Neuronal stem cell (in vitro differentiated cells): ENCODE data around the gene LEMD2.

Experiments
- DNase-seq: peaks from one replicate; pipeline ENCODE4 v3.0.0-alpha.2; 2013; ENCODE audit warnings: low spot score
- H2AFZ ChIP-seq: one replicate; pipeline ENCODE4 v1.6.1; 2013; ENCODE audit warnings: mild to moderate bottlenecking, low read length, inconsistent platforms
- H2AK5ac ChIP-seq: 2 replicates; pipeline ENCODE4 v1.6.1; 2013; ENCODE audit warnings: low read depth, mild to moderate bottlenecking, inconsistent platforms, low read length, moderate library complexity, mixed read lengths
- H2BK120ac ChIP-seq: 2 replicates; pipeline ENCODE4 v1.6.1; 2013; ENCODE audit warnings: low read depth, mild to moderate bottlenecking, inconsistent platforms, low read length, moderate library complexity, mixed read lengths
- H2BK12ac ChIP-seq: one replicate; pipeline ENCODE4 v1.6.1; 2013; ENCODE audit warnings: low read length, inconsistent platforms
- H2BK15ac ChIP-seq: 2 replicates; pipeline ENCODE4 v1.6.1; 2013; ENCODE audit warnings: mild to moderate bottlenecking, low read length, inconsistent platforms, mixed read lengths
- H2BK5ac ChIP-seq: one replicate; pipeline ENCODE4 v1.6.1; 2013; ENCODE audit warnings: inconsistent platforms, mild to moderate bottlenecking, low read length, moderate library complexity
- H3K14ac ChIP-seq: one replicate; pipeline ENCODE4 v1.6.1; 2013; ENCODE audit warnings: low read length, inconsistent platforms
- H3K18ac ChIP-seq: 2 replicates; pipeline ENCODE4 v1.6.1; 2013; ENCODE audit warnings: low read length, inconsistent platforms
- H3K23ac ChIP-seq: 2 replicates; pipeline ENCODE4 v1.6.1; 2013; ENCODE audit warnings: low read depth, mild to moderate bottlenecking, mixed read lengths, low read length, inconsistent platforms; ENCODE audit not compliant: poor library complexity
- H3K27ac ChIP-seq: replicated peaks from 3 replicates; pipeline ENCODE4 v1.5.1; 2013; ENCODE audit warnings: low read length, inconsistent platforms
- H3K27me3 ChIP-seq, 3 experiments: 2 replicates each; pipeline ENCODE4 v1.6.1; 2013; ENCODE audit warnings: low read length in 3 of 3, mild to moderate bottlenecking in 2 of 3, inconsistent platforms in 1 of 3, low read depth in 1 of 3, mixed read lengths in 1 of 3, moderate library complexity in 1 of 3; ENCODE audit not compliant: control insufficient read depth in 3 of 3, insufficient read depth in 3 of 3
- H3K36me3 ChIP-seq, 2 donors: replicated peaks in 1 of 2; 2 replicates each; pipeline ENCODE4 v1.6.1; 2013; ENCODE audit warnings: low read length in 2 of 2; ENCODE audit not compliant: control insufficient read depth in 2 of 2, insufficient read depth in 2 of 2
- H3K4ac ChIP-seq: 2 replicates; pipeline ENCODE4 v1.6.1; 2013; ENCODE audit warnings: inconsistent platforms, mild to moderate bottlenecking, low read length, moderate library complexity
- H3K4me1 ChIP-seq, 2 donors: 1 replicate in 1 of 2; 2 replicates in 1 of 2; pipeline ENCODE4 v1.6.1; 2013; ENCODE audit warnings: low read length in 2 of 2, low read depth in 1 of 2; ENCODE audit not compliant: control insufficient read depth in 2 of 2, insufficient read depth in 1 of 2
- H3K4me2 ChIP-seq: one replicate; pipeline ENCODE4 v1.6.1; 2013; ENCODE audit warnings: mild to moderate bottlenecking, low read length, inconsistent platforms; ENCODE audit not compliant: insufficient read depth, poor library complexity, severe bottlenecking
- H3K4me3 ChIP-seq, 2 donors: 2 replicates each; pipeline ENCODE4 v1.5.1; 2013; ENCODE audit warnings: low read length in 2 of 2, mild to moderate bottlenecking in 2 of 2, inconsistent platforms in 1 of 2, moderate library complexity in 1 of 2
- H3K79me1 ChIP-seq: one replicate; pipeline ENCODE4 v1.6.1; 2013; ENCODE audit warnings: low read depth, mild to moderate bottlenecking, inconsistent platforms, low read length, moderate library complexity
- H3K9ac ChIP-seq: one replicate; pipeline ENCODE4 v1.6.1; 2013; ENCODE audit warnings: mild to moderate bottlenecking, low read depth, low read length, inconsistent platforms; ENCODE audit not compliant: poor library complexity
- H3K9me3 ChIP-seq, 2 donors: replicated peaks in 1 of 2; 2 replicates each; pipeline versions ENCODE3 to v1.6.1; 2013; ENCODE audit warnings: low read length in 2 of 2, mild to moderate bottlenecking in 2 of 2, inconsistent platforms in 1 of 2, low read depth in 1 of 2, mixed read lengths in 1 of 2, moderate library complexity in 1 of 2; ENCODE audit not compliant: control insufficient read depth in 2 of 2, insufficient read depth in 1 of 2
- H4K8ac ChIP-seq: one replicate; pipeline ENCODE4 v1.6.1; 2013; ENCODE audit warnings: low read depth, mild to moderate bottlenecking, inconsistent platforms, low read length, moderate library complexity
- H4K91ac ChIP-seq: one replicate; pipeline ENCODE4 v1.6.1; 2013; ENCODE audit warnings: low read length, low read depth, mild to moderate bottlenecking, inconsistent platforms; ENCODE audit not compliant: poor library complexity
- WGBS, 2 donors: extraction: QIAGEN DNeasy Blood & Tissue Kit; methylation state at CpG; one replicate each; pipeline ENCODE4 v1.1.7; 2013; ENCODE audit warnings: missing lambda C conversion rate in 2 of 2, mixed read lengths in 1 of 2; ENCODE audit not compliant: insufficient read length in 2 of 2, insufficient replicate concordance in 1 of 2; ENCODE audit errors: extremely low coverage in 2 of 2; 5-methylcytosine and 5-hydroxymethylcytosine counted together

LEMD2 gene

DNA sequence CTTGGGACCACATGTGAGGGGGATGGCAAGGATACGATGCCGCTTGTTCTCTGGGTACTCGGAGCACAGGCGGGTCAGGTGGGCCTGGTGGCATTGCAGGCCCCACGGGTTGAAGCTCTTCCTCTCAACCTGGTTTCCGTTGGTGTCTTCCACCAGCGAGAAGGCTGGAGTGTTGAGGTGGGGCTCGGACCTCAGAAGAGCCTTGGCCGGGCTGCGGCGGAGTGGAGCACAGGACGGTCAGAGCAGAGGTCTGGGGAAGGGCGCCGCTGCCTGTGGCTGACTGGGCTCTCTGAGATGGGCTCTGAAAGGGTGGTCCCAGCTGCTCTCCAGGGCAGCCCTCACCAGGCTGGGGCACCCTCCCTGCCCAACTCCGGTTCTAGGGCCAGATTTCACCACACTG lies 62.2 kb downstream of the LEMD2 start:
- peak overlapping the region; percentile 33 for H2AK5ac ChIP-seq
- no peak overlapping the region for H3K4me2 ChIP-seq
- H3K18ac ChIP-seq = peak overlapping the region; percentile 65
- H4K91ac ChIP-seq = peak overlapping the region; percentile 24
- no peak overlapping the region for H3K14ac ChIP-seq
- no peak overlapping the region for H2BK15ac ChIP-seq
- H3K4ac ChIP-seq = no peak overlapping the region
- H3K9ac ChIP-seq = peak overlapping the region; percentile 67
- no peaks in the 10 kb centered on the region for H3K79me1 ChIP-seq
- peaks cover 0 to 7% of the 10 kb centered on the region in 2 donors for H3K4me1 ChIP-seq
- no peak overlapping the region for H2BK5ac ChIP-seq
- H3K9me3 ChIP-seq = no peaks in the 10 kb centered on the region
- H3K27ac ChIP-seq = no peak overlapping the region
- H3K36me3 ChIP-seq = no peaks in the 10 kb centered on the region
- H3K27me3 ChIP-seq = peaks cover 0 to 39% (median 0%) of the 10 kb centered on the region in 3 experiments
- H2BK120ac ChIP-seq = no peak overlapping the region
- WGBS, 2 donors = no CpG with 5 or more reads among the region's 15 CpGs
- H3K4me3 ChIP-seq = no peak overlapping the region
- no peak overlapping the region for H2AFZ ChIP-seq
- no peak overlapping the region for H2BK12ac ChIP-seq
- H3K23ac ChIP-seq = peak overlapping the region; percentile 77
- H4K8ac ChIP-seq = no peak overlapping the region
- no peak for DNase-seq

DNA sequence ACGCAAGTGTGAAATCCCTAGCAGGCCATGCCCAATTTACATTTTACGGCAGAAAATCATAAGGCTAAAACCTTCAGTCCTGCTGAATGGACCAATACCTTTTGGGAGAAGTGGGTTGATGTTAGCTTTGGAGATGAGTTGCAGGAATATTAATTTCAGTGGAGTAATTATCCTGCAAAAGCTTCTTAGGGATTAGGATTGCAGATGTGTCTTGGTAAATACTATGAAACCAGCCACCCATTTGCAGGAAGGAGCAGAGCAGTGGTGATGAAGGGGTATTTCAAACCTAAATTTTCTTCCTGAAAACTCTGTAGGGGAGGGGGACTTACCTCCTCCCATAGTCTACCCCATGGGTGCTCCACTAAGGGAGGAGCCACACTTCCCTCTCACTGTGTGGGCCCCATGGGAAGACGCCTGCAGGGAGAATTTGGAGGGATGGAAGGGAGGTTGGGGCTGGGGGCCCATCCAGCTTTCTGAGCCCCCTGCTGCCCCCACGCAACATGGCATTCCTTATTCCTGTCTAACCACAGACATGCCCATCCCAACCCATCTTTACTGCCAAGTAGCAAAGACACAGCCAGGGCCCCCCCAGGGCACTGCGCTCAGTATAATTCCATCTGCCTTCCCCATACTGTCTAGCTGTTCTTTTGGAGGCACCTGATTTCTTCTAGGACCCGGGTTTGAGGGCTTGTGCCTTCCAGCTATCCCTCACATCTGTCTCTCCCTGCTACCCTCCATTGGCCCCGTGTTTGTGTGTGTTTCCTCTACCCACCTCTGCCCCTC lies 62.8 kb downstream of the LEMD2 start:
- H2AK5ac ChIP-seq = no peak overlapping the region
- H2AFZ ChIP-seq = no peak overlapping the region
- peaks cover 0 to 7% of the 10 kb centered on the region in 2 donors for H3K4me1 ChIP-seq
- H3K27ac ChIP-seq = no peak overlapping the region
- no peak overlapping the region for H2BK5ac ChIP-seq
- H3K4ac ChIP-seq = no peak overlapping the region
- no peak overlapping the region for H2BK12ac ChIP-seq
- H2BK120ac ChIP-seq = no peak overlapping the region
- no peak overlapping the region for H3K4me3 ChIP-seq
- no peaks in the 10 kb centered on the region for H3K9me3 ChIP-seq
- peak overlapping the region; percentile 67 for H3K9ac ChIP-seq
- no peaks in the 10 kb centered on the region for H3K36me3 ChIP-seq
- H2BK15ac ChIP-seq = no peak overlapping the region
- H3K27me3 ChIP-seq = peaks cover 0 to 38% (median 0%) of the 10 kb centered on the region in 3 experiments
- no peak overlapping the region for H4K8ac ChIP-seq
- no CpG with 5 or more reads among the region's 7 CpGs for WGBS, 2 donors
- DNase-seq = no peak
- H3K79me1 ChIP-seq = no peaks in the 10 kb centered on the region
- H3K18ac ChIP-seq = no peak overlapping the region
- peak overlapping the region; percentile 24 for H4K91ac ChIP-seq
- no peak overlapping the region for H3K14ac ChIP-seq
- no peak overlapping the region for H3K4me2 ChIP-seq
- H3K23ac ChIP-seq = peak overlapping the region; percentile 77

- H2BK5ac ChIP-seq = no peak overlapping the region
- H3K14ac ChIP-seq = no peak overlapping the region
- H3K4me3 ChIP-seq = no peak overlapping the region
- H2AFZ ChIP-seq = no peak overlapping the region
- no peak for DNase-seq
- H3K27me3 ChIP-seq = peaks cover 0 to 40% (median 0%) of the 10 kb centered on the region in 3 experiments
- no peak overlapping the region for H3K4ac ChIP-seq
- H3K36me3 ChIP-seq = no peaks in the 10 kb centered on the region
- no peak overlapping the region for H3K9ac ChIP-seq
- no peak overlapping the region for H3K4me2 ChIP-seq
- H3K18ac ChIP-seq = no peak overlapping the region
- peak overlapping the region; percentile 59 for H3K23ac ChIP-seq
- no peaks in the 10 kb centered on the region for H3K9me3 ChIP-seq
- H2AK5ac ChIP-seq = no peak overlapping the region
- no peak overlapping the region for H3K27ac ChIP-seq
- H2BK12ac ChIP-seq = no peak overlapping the region
- H4K91ac ChIP-seq = no peak overlapping the region
- no peaks in the 10 kb centered on the region for H3K79me1 ChIP-seq
- no peak overlapping the region for H2BK120ac ChIP-seq
- no peak overlapping the region for H2BK15ac ChIP-seq
- no CpG with 5 or more reads among the region's 14 CpGs for WGBS, 2 donors
- no peak overlapping the region for H4K8ac ChIP-seq
- peaks cover 0 to 2% of the 10 kb centered on the region in 2 donors for H3K4me1 ChIP-seq
Observed at GRCh38 chr6:33725222-33725621, 63.7 kb downstream of the LEMD2 start.

DNA sequence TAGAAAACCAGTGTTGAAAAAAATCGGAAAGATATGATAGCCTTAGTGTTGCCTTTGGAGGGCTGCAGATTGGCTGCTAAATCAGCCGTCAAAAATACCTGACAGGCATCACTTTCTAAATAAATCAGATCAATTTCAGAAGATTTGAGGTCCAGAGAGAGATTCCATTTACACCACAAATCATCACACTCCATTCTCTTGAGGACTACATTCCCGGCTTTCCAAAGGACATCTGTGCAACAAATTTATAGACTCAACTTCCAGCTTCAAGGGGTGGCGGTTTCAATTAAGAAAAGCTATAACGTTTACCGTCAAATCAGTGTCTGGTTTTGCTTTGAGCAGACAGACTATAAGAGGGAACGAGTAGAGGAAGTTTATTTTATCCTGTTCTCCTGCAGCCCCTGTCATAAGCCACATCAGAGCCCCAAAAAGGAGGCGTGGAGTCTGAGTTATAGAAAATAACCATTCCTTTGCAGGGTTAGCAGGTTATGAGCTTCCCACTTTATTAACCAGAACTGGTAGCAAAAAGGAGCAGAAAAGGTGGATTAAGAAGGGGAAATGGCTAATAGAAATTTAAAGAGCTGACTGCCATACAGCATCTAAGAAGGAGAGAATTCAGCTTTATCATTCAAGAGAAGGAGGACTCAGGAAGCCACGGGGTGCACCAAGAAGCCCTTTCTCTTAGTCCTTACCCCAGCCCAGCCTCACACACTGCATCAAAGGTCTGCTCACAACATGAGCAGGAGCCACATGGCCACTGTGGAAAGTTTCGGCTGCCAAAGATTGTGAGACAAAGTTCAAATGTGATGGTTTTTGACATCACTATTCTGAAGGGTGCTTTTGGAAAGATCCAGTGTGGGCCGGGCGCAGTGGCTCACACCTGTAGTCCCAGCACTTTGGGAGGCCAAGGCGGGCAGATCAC lies 64.6 kb downstream of the LEMD2 start:
- no peak overlapping the region for H3K4ac ChIP-seq
- H4K8ac ChIP-seq = no peak overlapping the region
- H3K14ac ChIP-seq = no peak overlapping the region
- H3K23ac ChIP-seq = no peak overlapping the region
- no peak overlapping the region for H3K18ac ChIP-seq
- no peak overlapping the region for H2BK15ac ChIP-seq
- no peak overlapping the region for H4K91ac ChIP-seq
- H3K79me1 ChIP-seq = no peaks in the 10 kb centered on the region
- no peak overlapping the region for H3K4me3 ChIP-seq
- no peak overlapping the region for H3K4me2 ChIP-seq
- no CpG with 5 or more reads among the region's 13 CpGs for WGBS, 2 donors
- H2BK12ac ChIP-seq = no peak overlapping the region
- H2AK5ac ChIP-seq = no peak overlapping the region
- no peak overlapping the region for H3K9ac ChIP-seq
- H3K4me1 ChIP-seq = peaks cover 0 to 2% of the 10 kb centered on the region in 2 donors
- H3K27ac ChIP-seq = no peak overlapping the region
- no peak overlapping the region for H2AFZ ChIP-seq
- no peaks in the 10 kb centered on the region for H3K9me3 ChIP-seq
- no peaks in the 10 kb centered on the region for H3K36me3 ChIP-seq
- peaks cover 0 to 41% (median 0%) of the 10 kb centered on the region in 3 experiments for H3K27me3 ChIP-seq
- no peak overlapping the region for H2BK120ac ChIP-seq
- DNase-seq = no peak
- H2BK5ac ChIP-seq = no peak overlapping the region
